DMS153 treated with DMSO at 0.1 percent for 48 hours (cell line): ENCODE data around the gene ZNF408.

Source experiments
- DNase-seq: peaks from one replicate; lab custom pipeline; 2025; ENCODE audit not compliant: unreplicated experiment; lab: John Stamatoyannopoulos, UW

ZNF408 gene

GRCh38 chr11:46725338-46726205, 24.7 kb downstream of the ZNF408 start:
- DNase-seq, result peak; percentile 4

GRCh38 chr11:46726206-46726862, 25.5 kb downstream of the ZNF408 start:
- DNase-seq, result no peak

- no peak for DNase-seq
Measured at GRCh38 chr11:46727952-46728658, 27.3 kb downstream of the ZNF408 start.

DNA sequence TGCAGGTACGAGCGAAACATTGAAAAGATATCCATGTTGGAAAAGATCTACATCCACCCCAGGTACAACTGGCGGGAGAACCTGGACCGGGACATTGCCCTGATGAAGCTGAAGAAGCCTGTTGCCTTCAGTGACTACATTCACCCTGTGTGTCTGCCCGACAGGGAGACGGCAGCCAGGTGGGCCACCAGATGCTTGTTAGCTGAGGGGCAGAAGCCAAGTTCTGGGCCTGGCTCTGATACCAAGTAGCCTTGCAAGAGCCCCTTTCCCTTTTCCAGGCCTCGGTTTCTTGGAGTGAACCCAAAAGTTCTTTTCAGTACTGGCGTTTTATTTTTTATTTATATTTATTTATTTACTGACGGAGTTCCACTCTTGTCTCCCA, 27.8 kb downstream of the ZNF408 start:
- no peak for DNase-seq

DNA sequence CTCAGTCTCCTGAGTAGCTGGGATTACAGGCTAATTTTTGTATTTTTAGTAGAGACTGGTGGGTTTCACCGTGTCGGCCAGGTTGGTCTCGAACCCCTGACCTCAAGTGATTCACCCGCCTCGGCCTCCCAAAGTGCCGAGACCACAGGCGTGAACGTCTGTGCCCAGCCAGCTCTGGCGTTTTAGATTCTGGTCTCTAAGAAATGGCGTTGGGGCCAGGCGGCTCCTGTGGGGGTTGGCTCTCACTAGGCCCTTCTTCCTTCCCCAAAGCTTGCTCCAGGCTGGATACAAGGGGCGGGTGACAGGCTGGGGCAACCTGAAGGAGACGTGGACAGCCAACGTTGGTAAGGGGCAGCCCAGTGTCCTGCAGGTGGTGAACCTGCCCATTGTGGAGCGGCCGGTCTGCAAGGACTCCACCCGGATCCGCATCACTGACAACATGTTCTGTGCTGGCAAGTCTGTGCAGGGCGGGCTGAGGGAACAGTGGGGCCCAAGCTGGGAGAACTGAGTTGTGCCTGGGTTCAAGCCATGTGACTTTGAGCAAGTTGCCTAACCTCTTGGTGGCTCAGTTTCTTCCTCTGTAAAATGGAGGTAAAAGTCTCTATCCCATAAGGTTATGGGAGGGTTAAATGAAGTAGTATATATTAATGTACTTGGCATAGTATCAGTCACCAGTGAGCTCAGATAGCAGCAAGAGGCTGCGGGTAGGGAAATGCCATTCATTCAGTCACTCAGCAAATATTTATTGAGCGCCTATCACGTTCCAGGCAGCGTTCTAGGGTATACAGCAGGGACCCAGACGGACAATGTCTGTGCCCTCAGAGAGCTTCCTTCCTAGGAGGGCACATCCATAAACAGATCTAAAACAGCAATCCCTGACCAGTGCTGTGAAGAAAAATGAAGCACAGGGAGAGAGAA, 28.5 kb downstream of the ZNF408 start:
- DNase-seq, result no peak

- no peak for DNase-seq
Measured at GRCh38 chr11:46731545-46731944, 30.7 kb downstream of the ZNF408 start.

DNA sequence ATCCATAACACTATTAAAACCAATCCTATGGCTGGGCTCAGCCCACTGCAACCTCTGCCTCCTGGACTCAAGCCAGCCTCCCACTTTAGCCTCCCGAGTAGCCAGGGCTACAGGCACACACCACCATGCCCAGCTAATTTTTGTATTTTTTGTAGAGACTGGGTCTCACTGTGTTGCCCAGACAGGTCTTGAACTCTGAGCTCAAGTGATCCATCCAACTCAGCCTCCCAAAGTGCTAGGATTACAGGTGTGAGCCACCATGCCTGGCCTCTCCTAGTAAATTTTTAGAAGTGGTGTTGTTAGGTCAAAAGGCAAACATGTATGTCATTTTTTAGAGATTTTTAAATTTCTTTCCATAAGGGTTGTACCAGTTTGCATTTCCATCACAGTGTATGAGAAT, 32.4 kb downstream of the ZNF408 start:
- DNase-seq, result no peak

- DNase-seq, result no peak
Measured at GRCh38 chr11:46736146-46736545, 35.3 kb downstream of the ZNF408 start.

- DNase-seq, result no peak
Measured at GRCh38 chr11:46736615-46737014, 35.8 kb downstream of the ZNF408 start.

GRCh38 chr11:46737699-46738098, 36.9 kb downstream of the ZNF408 start:
- DNase-seq, result no peak

- DNase-seq, result no peak
Measured at GRCh38 chr11:46738887-46739286, 38.1 kb downstream of the ZNF408 start.

- DNase-seq, result no peak
Measured at GRCh38 chr11:46741600-46742484, 41.0 kb downstream of the ZNF408 start.

- DNase-seq, result no peak
Measured at GRCh38 chr11:46743043-46743442, 42.2 kb downstream of the ZNF408 start.

- no peak for DNase-seq
Measured at GRCh38 chr11:46743693-46744339, 43.0 kb downstream of the ZNF408 start.

GRCh38 chr11:46745328-46745727, 44.5 kb downstream of the ZNF408 start:
- no peak for DNase-seq

DNA sequence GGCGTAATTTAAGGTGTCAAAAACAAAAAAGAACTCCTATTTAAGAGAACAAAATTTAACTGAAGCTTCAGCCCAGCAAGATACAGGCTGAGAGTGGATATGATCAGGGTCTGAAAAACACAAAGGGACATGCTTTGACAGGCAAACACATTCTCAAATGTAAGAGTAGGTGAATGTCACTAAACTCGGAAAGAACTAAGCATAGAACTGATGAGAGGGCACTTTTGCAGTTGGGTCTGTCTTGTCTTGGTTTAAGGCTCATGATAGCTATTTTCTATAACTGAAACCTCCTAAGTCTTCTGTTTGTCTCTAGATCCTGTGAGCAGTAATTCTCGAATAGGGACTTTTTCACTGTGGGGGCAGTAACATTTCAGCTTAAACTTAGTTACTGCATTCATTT, 45.2 kb downstream of the ZNF408 start:
- no peak for DNase-seq

DNA sequence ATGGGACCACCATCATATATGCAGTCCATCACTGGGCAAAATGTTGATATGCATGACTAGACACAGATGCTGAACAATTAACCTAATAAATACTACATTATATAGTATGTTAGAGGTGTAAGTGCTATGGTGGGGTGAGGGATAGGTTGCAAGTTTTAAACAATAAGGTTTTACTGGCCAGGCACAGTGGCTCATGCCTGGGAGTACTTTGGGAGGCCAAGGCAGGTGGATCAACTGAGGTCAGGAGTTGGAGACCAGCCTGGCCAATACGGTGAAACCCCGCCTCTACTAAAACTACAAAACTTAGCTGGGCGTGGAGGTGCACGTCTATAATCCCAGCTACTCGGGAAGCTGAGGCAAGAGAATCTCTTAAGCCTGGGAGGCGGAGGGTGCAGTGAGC, 46.3 kb downstream of the ZNF408 start:
- no peak for DNase-seq
